ENCODE measurements around the gene PPP1R3D.
"Not testable (repeated sequence)": the region's sequence is repeated elsewhere in the genome, so short reads cannot be mapped to it uniquely, and the experiment has no call there.

Gene PPP1R3D

DNA sequence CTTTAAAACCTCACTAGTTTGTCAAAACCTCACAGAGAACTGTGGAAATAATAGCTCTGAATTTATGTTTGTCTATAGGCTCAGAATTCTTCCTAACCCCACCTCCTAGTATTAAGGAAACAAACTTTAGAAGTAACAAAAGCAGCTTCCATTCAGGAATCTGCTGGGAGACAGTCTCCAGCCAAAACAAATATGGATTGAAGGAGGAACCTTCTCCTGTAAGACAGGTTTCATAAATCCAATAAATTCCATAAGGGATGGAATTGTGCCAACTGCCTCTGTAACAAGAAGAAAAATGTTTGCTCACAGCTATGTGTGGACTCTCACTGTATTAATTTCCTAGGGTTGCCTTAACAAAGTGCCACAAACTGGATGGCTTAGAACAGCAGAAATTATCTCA lies 14.2 kb downstream of the PPP1R3D start:
- no peak for FAIRE-seq
- DNase-seq (ENCODE audit: insufficient read length, low spot score), result no peak

- no peak for FAIRE-seq
These were observed 14.7 kb downstream of the PPP1R3D start for GRCh38 chr20:59925359-59925758.

DNA sequence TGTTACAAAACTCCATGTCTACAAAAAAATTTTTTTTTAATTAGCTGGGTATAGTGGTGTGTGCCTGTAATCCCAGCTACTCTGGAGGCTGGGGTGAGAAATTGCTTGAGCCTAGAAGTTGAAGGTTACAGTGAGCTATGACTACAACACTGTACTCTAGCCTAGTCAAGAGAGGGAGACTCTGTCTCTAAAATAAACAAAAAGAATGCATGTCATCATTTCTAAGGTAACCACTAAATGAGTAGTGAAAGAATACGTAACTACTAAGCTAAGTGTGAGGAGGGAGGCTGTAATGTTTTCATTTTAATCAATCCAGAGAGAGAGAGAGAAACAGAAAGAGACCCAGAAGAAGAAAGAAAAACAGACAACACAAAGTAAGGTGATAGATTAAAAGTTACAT lies 16.6 kb downstream of the PPP1R3D start:
- DNase-seq (ENCODE audit: insufficient read length, low spot score), result no peak
- no peak for FAIRE-seq

More at GRCh38 chr20:59925359-59925758, 14.7 kb downstream of the PPP1R3D start:
- no peak for DNase-seq (ENCODE audit: insufficient read length, low spot score)

- FAIRE-seq (no peak), DNase-seq (ENCODE audit: insufficient read length, low spot score) (no peak)
These were observed 19.2 kb downstream of the PPP1R3D start for GRCh38 chr20:59920944-59921343.

DNA sequence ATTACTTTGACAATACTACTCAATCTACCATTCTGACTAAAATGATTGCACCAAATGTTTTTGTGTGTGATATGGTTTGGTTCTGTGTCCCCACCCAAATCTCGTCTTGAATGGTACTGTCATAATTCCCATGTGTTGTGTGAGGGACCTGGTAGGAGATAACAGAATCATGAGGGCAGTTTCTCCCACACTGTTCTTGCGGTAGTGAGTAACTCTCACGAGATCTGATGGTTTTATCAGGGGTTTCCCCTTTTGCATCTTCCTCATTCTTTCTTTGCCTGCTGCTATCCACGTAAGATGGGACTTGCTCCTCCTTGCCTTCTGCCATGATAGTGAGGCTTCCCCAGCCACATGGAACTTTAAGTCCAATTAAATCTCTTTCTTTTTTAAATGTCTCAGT lies 27.5 kb downstream of the PPP1R3D start:
- DNase-seq (ENCODE audit: insufficient read length, low spot score) (no peak), FAIRE-seq (no peak)

- FAIRE-seq, result no peak
These were observed 29.1 kb downstream of the PPP1R3D start for GRCh38 chr20:59911041-59911440.

DNA sequence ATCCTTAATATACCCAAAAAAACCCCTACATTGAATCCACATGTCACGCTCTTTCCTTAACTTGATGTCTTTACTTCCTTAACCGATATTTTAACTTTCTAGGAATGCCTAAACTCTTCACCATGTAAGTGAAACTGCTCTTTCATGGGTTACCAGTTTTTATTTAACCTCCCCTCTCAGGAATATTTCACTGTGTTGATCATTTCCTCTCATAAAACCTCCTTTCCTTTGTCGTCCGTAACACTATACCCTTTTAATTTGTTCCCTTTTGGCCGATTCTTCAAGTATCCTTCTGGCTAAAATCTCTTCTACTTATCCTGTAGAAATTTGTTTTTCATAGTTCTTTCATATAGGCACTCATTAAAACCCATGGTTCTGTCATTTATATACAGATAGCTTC lies 31.2 kb downstream of the PPP1R3D start:
- no peak for FAIRE-seq

More at GRCh38 chr20:59911041-59911440, 29.1 kb downstream of the PPP1R3D start:
- no peak for DNase-seq (ENCODE audit: insufficient read length, low spot score)

DNA sequence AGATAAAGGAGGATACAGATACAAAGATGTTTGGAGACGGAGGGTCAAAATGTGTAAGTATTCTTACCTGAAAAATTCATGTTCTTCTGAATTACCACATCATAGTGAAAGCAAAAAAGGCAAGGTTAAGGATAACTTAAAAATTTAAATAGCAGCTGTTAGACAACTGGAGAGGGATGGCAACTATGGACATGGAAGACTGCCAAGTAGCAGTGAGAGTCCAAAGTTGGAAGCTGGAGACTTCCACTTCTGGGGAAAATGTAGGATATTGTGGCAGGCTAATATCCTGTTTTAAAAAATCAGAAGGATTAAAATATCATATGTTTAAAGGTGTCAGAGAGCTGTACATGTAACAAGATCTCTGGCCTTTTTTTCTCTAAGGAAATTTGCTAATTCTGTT lies 36.5 kb downstream of the PPP1R3D start:
- no peak for DNase-seq (ENCODE audit: insufficient read length, low spot score)
- FAIRE-seq, result no peak

More for the DNA sequence above, 31.2 kb downstream of the PPP1R3D start:
- DNase-seq (ENCODE audit: insufficient read length, low spot score), result no peak

DNA sequence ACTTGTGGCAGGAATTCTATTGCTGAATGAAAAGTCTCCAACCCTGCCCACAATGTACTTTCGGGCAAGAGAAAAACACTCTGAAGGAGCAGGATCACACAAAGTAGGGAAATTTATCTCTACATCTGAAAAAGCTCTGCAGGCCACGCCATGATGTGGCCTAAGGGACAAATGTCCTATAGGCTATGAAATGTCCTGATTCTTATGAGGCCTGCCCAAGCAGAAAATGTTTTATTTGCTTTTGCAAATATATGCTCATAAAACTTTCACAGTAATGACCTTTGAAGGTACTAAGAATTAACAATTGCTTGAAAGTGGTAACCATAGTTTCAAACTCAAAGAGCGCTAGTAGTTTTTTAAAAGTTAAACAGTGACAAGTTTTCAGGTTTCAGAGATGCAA lies 37.6 kb downstream of the PPP1R3D start:
- no peak for DNase-seq (ENCODE audit: insufficient read length, low spot score)
- FAIRE-seq, result no peak

DNA sequence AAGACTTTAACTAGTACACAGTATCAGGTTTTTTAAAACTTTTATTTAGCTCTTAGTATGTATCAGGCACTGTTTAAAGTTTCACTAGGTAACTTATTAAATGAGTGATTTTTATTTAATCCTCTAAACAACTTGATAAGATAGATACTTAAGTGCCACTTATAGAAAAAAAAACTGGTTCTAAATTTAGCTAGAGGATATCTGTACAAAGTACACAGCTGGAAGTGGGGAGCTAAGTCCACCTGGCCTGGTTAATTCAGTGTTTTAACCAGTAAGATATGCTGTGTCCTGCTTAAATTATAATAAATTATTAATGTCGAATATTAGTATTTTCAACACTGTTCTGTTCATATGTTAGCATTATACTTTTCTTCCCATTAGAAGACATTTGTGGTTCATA lies 44.2 kb downstream of the PPP1R3D start:
- no peak for DNase-seq (ENCODE audit: insufficient read length, low spot score)
- no peak for FAIRE-seq

- FAIRE-seq (no peak), DNase-seq (ENCODE audit: insufficient read length, low spot score) (no peak)
These were observed 48.5 kb downstream of the PPP1R3D start for GRCh38 chr20:59891581-59891980.

DNA sequence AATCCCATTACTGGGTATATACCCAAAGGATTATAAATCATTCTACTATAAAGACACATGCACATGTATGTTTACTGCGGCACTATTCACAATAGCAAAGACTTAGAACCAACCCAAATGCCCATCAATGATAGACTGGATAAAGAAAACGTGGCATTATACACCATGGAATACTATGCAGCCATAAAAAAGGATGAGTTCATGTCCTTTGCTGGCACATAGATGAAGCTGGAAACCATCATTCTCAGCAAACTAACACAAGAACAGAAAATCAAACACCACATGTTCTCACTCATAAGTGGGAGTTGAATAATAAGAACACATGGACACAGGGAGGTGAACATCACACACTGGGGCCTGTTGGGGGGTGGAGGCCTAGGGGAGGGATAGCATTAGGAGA lies 50.1 kb downstream of the PPP1R3D start:
- not testable (repeated sequence) for FAIRE-seq; DNase-seq (ENCODE audit: insufficient read length, low spot score)

- DNase-seq (ENCODE audit: insufficient read length, low spot score), result no peak
- FAIRE-seq, result no peak
These were observed 52.1 kb downstream of the PPP1R3D start for GRCh38 chr20:59888050-59888449.
